Fibroblast of gingiva (primary cell): ENCODE results near the gene COL18A1.
A peak's percentile ranks its signal among the peaks of the same experiment; 100 is the strongest.
"Not testable (repeated sequence)": the region's sequence is repeated elsewhere in the genome, so short reads cannot be mapped to it uniquely, and the experiment has no call there.

Experiments used
- DNase-seq: peaks from one replicate; pipeline ENCODE4 v3.0.0-alpha.2; 2011; ENCODE audit warnings: low read depth

Gene COL18A1

GRCh38 chr21:45441431-45442255, 36.7 kb downstream of the COL18A1 start:
- no peak for DNase-seq

GRCh38 chr21:45442276-45442675, 37.3 kb downstream of the COL18A1 start:
- DNase-seq = no peak

- not testable (repeated sequence) for DNase-seq
These were observed 38.0 kb downstream of the COL18A1 start for GRCh38 chr21:45442686-45443594.

- no peak for DNase-seq
These were observed 38.7 kb downstream of the COL18A1 start for GRCh38 chr21:45443595-45444181.

- no peak for DNase-seq
These were observed 39.4 kb downstream of the COL18A1 start for GRCh38 chr21:45444385-45444784.

- no peak for DNase-seq
These were observed 40.4 kb downstream of the COL18A1 start for GRCh38 chr21:45445369-45445768.

- DNase-seq = no peak
These were observed 42.9 kb downstream of the COL18A1 start for GRCh38 chr21:45447821-45448220.

GRCh38 chr21:45448283-45448809, 43.4 kb downstream of the COL18A1 start:
- DNase-seq = no peak

GRCh38 chr21:45448810-45449657, 44.1 kb downstream of the COL18A1 start:
- DNase-seq = no peak

- no peak for DNase-seq
These were observed 44.9 kb downstream of the COL18A1 start for GRCh38 chr21:45449658-45450422.

DNA sequence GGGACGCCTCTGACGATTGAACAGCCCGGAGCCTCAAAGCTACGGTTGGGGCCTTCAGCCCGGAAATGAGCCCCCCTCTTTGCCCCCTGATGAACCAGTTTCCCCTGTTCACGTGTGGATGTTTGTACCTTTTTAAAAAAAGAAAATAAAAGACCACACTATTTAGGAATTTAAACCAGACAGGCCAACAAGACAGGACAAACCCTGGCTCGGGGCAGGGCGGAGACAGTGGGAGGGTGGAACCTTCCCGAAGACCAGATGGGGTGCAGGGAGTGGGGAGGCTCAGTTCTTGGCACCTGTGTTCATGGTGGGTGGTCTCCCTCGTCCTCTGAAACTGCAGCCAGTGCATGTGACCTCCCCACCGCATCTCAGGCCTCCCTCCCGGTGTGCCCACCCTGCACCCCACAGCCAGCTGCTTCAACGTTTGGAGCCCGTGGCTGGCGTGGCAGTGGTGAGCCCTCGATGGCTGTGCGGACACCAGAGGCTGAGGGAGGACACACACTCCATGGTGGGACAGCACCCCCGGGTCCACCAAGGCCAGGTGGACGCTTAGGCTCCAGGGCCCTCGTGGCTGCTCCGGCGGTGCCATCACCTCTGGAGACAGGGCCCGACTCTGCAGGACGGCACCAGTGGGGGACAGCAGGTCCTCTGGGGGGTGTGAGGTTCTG, 45.6 kb downstream of the COL18A1 start:
- DNase-seq = no peak

DNA sequence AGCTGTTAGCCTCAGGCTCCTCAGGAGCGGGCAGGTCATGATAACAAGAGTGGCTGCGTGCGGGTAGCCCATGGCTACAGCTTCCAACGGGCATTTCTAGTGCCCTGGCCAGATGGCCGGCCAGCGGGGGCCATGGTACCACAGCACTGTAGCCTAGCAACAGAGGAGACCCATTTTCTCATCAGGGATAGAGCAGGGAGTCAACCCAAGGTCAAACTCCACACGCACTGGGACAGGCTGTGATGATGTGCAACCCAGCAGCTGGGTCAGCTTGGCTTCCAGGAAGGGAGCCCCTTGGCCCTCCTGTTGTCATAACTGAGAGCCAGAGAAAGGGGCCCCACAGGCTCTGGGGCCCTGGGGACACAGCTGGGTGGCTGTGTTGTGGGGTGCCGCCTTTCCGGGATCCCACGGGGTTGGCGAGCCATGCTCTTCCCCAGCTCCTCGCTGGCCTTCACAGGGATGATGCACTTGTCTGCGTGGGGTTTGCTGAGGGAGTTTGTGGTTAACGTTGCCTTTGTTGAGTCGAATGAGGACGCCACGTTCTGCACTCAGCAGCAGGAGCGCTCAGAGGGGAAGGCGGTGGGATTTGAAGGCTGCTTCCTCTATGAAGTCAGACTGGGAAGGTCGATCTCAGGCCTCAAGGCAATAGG, 46.3 kb downstream of the COL18A1 start:
- no peak for DNase-seq

GRCh38 chr21:45451771-45452182, 46.8 kb downstream of the COL18A1 start:
- no peak for DNase-seq

DNA sequence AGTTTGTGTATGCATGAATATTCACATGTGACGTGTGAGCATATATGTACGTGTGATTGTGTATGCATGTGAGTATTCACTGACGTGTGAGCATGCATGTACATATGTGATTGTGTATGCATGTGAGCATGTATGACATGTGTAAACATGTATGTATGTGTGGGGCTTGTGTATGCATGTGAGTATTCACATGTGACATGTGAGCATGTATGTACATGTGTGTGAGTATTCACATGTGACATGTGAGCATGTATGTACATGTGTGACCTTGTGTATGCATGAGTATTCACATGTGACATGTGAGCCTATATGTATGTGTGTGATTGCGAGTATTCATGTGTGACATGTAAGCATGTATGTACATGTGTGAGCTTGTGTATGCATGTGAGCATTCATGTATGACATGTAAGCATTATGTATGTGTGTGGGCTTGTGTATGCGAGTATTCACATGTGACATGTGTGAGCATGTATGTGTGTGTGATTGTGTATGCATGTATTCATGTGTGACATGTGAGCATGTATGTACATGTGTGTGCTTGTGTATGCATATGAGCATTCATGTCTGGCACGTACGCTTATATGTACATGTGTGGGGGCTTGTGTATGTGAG, 47.8 kb downstream of the COL18A1 start:
- DNase-seq = no peak

- no peak for DNase-seq
These were observed 48.5 kb downstream of the COL18A1 start for GRCh38 chr21:45453308-45453950.

- no peak for DNase-seq
These were observed 49.3 kb downstream of the COL18A1 start for GRCh38 chr21:45454060-45454925.

GRCh38 chr21:45454926-45455673, 50.1 kb downstream of the COL18A1 start:
- DNase-seq = peak; percentile 21
